CD14-positive monocyte (primary cell): Measurements from ENCODE around the gene JMJD7. TPM values are rescaled to one million over a fixed set of nuclear protein-coding genes. Genes with fewer than 3 reads are reported as not detected.
A peak's percentile ranks its signal among the peaks of the same experiment; 100 is the strongest.

Experiments
- DNase-seq, 3 donors: peaks; one replicate each; pipeline ENCODE4 v3.0.0-alpha.2; 2011 to 2022
- H2AFZ ChIP-seq: 2 replicates; pipeline ENCODE4 v1.6.0; 2012; ENCODE audit warnings: mild to moderate bottlenecking, low read depth, low read length, inconsistent platforms; ENCODE audit not compliant: insufficient read depth, poor library complexity, severe bottlenecking
- H3K27ac ChIP-seq, 2 donors: 1 replicate in 1 of 2; 2 replicates in 1 of 2; pipeline ENCODE4 v1.5.1; 2012 to 2013; ENCODE audit warnings: low read length in 2 of 2, control low read depth in 1 of 2, inconsistent platforms in 1 of 2, low read depth in 1 of 2, mild to moderate bottlenecking in 1 of 2
- H3K27me3 ChIP-seq, 2 donors: one replicate each; pipeline versions ENCODE4 v1.6.0 to v1.6.1; 2011 to 2013; ENCODE audit warnings: low read length in 2 of 2; ENCODE audit not compliant: control insufficient read depth in 2 of 2, insufficient read depth in 2 of 2
- H3K36me3 ChIP-seq, 2 donors: replicated peaks in 1 of 2; 1 replicate in 1 of 2; 2 replicates in 1 of 2; pipeline versions ENCODE4 v1.5.1 to v1.6.1; 2012 to 2013; ENCODE audit warnings: low read length in 2 of 2, control low read depth in 1 of 2, inconsistent platforms in 1 of 2, mild to moderate bottlenecking in 1 of 2; ENCODE audit not compliant: insufficient read depth in 2 of 2, control insufficient read depth in 1 of 2
- H3K4me1 ChIP-seq, 2 donors: 1 replicate in 1 of 2; 2 replicates in 1 of 2; pipeline versions ENCODE4 v1.5.1 to v1.6.1; 2012 to 2013; ENCODE audit warnings: low read length in 2 of 2, control low read depth in 1 of 2, inconsistent platforms in 1 of 2, mild to moderate bottlenecking in 1 of 2, moderate library complexity in 1 of 2; ENCODE audit not compliant: insufficient read depth in 2 of 2, control insufficient read depth in 1 of 2
- H3K4me2 ChIP-seq: replicated peaks from 2 replicates; pipeline ENCODE3; 2012; ENCODE audit warnings: low read length, moderate library complexity, mild to moderate bottlenecking; ENCODE audit not compliant: poor library complexity, severe bottlenecking; ENCODE audit errors: extremely low read depth
- H3K4me3 ChIP-seq, 3 experiments: fragments of 200-600 bp in 1 of 3; sonication (generic) in 1 of 3; replicated peaks in 1 of 3; 1 replicate in 2 of 3; 2 replicates in 1 of 3; pipeline ENCODE4 v1.5.1; 2011 to 2013; ENCODE audit warnings: low read length in 3 of 3, mild to moderate bottlenecking in 3 of 3, control low read depth in 2 of 3, low read depth in 2 of 3, inconsistent platforms in 1 of 3, moderate library complexity in 1 of 3
- H3K79me2 ChIP-seq: 2 replicates; pipeline ENCODE4 v1.6.0; 2012; ENCODE audit warnings: mild to moderate bottlenecking, control low read depth, inconsistent platforms, low read length, moderate library complexity; ENCODE audit not compliant: insufficient read depth
- H3K9ac ChIP-seq: 2 replicates; pipeline ENCODE4 v1.6.0; 2017; ENCODE audit warnings: low read length, mild to moderate bottlenecking; ENCODE audit not compliant: insufficient read depth, poor library complexity, severe bottlenecking
- H3K9me3 ChIP-seq, 2 donors: replicated peaks in 1 of 2; 1 replicate in 1 of 2; 2 replicates in 1 of 2; pipeline versions ENCODE4 v1.5.1 to v1.6.1; 2012 to 2013; ENCODE audit warnings: low read length in 2 of 2, control low read depth in 1 of 2; ENCODE audit not compliant: control insufficient read depth in 1 of 2, insufficient read depth in 1 of 2
- H4K20me1 ChIP-seq: 2 replicates; pipeline ENCODE4 v1.6.0; 2012; ENCODE audit warnings: mild to moderate bottlenecking, low read length, control low read depth, moderate library complexity; ENCODE audit not compliant: insufficient read depth
- H3K27ac Mint-ChIP-seq, 7 donors: one replicate each; pipeline ENCODE4 v1.8.0; 2020; ENCODE audit warnings: mild to moderate bottlenecking in 7 of 7, mixed read lengths in 7 of 7, moderate library complexity in 6 of 7, inconsistent platforms in 2 of 7
- H3K27me3 Mint-ChIP-seq, 3 donors: one replicate each; pipeline ENCODE4 v1.8.0; 2021 to 2022; ENCODE audit warnings: low read depth in 3 of 3, mild to moderate bottlenecking in 3 of 3, mixed read lengths in 3 of 3, moderate library complexity in 3 of 3, inconsistent platforms in 1 of 3
- H3K36me3 Mint-ChIP-seq, 2 donors: one replicate each; pipeline ENCODE4 v1.8.0; 2020; ENCODE audit warnings: mixed read lengths in 2 of 2, inconsistent platforms in 1 of 2, mild to moderate bottlenecking in 1 of 2
- H3K4me1 Mint-ChIP-seq: one replicate; pipeline ENCODE4 v1.8.0; 2020; ENCODE audit warnings: mild to moderate bottlenecking, mixed read lengths
- H3K4me3 Mint-ChIP-seq, 2 donors: one replicate each; pipeline ENCODE4 v1.8.0; 2020; ENCODE audit warnings: mild to moderate bottlenecking in 2 of 2, mixed read lengths in 2 of 2, moderate library complexity in 1 of 2
- H3K9me3 Mint-ChIP-seq, 7 donors: one replicate each; pipeline ENCODE4 v1.8.0; 2020 to 2022; ENCODE audit warnings: mixed read lengths in 7 of 7, mild to moderate bottlenecking in 6 of 7, moderate library complexity in 6 of 7, inconsistent platforms in 2 of 7
- WGBS: methylation state at CpG from one replicate; pipeline ENCODE4 v1.1.5; 2013; ENCODE audit warnings: missing lambda C conversion rate; ENCODE audit not compliant: insufficient coverage; 5-methylcytosine and 5-hydroxymethylcytosine counted together
- intact Hi-C, 2 donors: fragments of 100-400 bp; cut with micrococcal nuclease; formaldehyde crosslinking; loops; one replicate each; pipeline versions ENCODE4 v1.15.0 to v1.15.1; 2023
- polyA plus RNA-seq, 3 donors: library from polyadenylated mRNA; depleted of rRNA in 1 of 3; unstranded in 2 of 3; stranded (reverse) in 1 of 3; fragments of 300-500 nt in 2 of 3; fragments of >200 nt in 1 of 3; fragmentation: Illumina TruSeq in 2 of 3; gene quantifications; 1 replicate in 2 of 3; 2 replicates in 1 of 3; pipeline ENCODE4 v1.2.3, GENCODE V29; 2012 to 2021
- TF ChIP-seq, protein P1 (sequence below): fragments of 200-600 bp; IDR thresholded peaks from one replicate; pipeline ENCODE4 v1.8.0; 2022; ENCODE audit warnings: antibody characterized with exemption, mild to moderate bottlenecking

JMJD7 gene
- polyA plus RNA-seq, 3 donors: 11.3 to 18.8 (median 15.2) TPM

DNA sequence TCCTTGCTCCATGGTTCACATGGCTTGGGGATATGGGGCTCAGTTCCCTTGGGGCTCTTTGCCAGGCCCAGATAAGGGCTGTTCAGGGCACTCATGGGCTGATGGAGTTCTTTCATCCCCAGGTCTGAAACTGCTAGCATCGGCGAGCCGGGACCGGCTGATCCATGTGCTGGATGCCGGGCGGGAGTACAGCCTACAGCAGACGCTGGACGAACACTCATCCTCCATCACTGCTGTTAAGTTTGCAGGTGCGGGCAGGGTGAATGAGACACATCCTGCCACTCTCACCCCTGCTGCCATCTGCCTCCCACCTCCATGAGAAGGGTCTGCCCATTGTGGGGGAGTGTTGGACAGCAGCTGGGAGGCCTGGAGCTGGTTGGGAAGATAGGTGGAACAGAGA lies 11.1 kb upstream of the JMJD7 start:
- no peaks in the 10 kb centered on the region for H3K9me3 ChIP-seq
- no peak overlapping the region for H3K4me2 ChIP-seq
- H3K9ac ChIP-seq: no peak overlapping the region
- TF ChIP-seq, protein P1, sequence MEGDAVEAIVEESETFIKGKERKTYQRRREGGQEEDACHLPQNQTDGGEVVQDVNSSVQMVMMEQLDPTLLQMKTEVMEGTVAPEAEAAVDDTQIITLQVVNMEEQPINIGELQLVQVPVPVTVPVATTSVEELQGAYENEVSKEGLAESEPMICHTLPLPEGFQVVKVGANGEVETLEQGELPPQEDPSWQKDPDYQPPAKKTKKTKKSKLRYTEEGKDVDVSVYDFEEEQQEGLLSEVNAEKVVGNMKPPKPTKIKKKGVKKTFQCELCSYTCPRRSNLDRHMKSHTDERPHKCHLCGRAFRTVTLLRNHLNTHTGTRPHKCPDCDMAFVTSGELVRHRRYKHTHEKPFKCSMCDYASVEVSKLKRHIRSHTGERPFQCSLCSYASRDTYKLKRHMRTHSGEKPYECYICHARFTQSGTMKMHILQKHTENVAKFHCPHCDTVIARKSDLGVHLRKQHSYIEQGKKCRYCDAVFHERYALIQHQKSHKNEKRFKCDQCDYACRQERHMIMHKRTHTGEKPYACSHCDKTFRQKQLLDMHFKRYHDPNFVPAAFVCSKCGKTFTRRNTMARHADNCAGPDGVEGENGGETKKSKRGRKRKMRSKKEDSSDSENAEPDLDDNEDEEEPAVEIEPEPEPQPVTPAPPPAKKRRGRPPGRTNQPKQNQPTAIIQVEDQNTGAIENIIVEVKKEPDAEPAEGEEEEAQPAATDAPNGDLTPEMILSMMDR: no peak
- H3K4me3 ChIP-seq: no peak overlapping the region
- Mint-ChIP-seq H3K27ac (no peak overlapping the region), H3K9me3 (peaks cover 0 to 1% (median 0%) of the 10 kb centered on the region in 7 donors), H3K4me1 (no peaks in the 10 kb centered on the region), H3K36me3 (peaks cover 88 to 95% of the 10 kb centered on the region in 2 donors), H3K27me3 (peaks cover 0 to 1% (median 0%) of the 10 kb centered on the region in 3 donors), H3K4me3 (no peak overlapping the region)
- DNase-seq: no peak
- H3K27ac ChIP-seq: no peak overlapping the region
- 100% methylated on average over 3 of the region's 9 CpGs for WGBS
- H3K4me1 ChIP-seq: no peaks in the 10 kb centered on the region
- intact Hi-C loops: loop anchor here in 1 of 2 donors (10.0 kb wide), 1 partner anchor 122 kb away; no protein-coding TSS in a partner anchor
- H2AFZ ChIP-seq: no peak overlapping the region
- peaks cover 56 to 98% of the 10 kb centered on the region in 2 donors for H3K36me3 ChIP-seq
- no peaks in the 10 kb centered on the region for H3K79me2 ChIP-seq
- no peaks in the 10 kb centered on the region for H4K20me1 ChIP-seq
- no peaks in the 10 kb centered on the region for H3K27me3 ChIP-seq

GRCh38 chr15:41817327-41817726 lies 10.6 kb upstream of the JMJD7 start:
- Mint-ChIP-seq H3K27ac (peak overlapping the region in 1 of 7 donors; percentile 27), H3K9me3 (peaks cover 0 to 1% (median 0%) of the 10 kb centered on the region in 7 donors), H3K36me3 (peaks cover 85 to 95% of the 10 kb centered on the region in 2 donors), H3K4me1 (no peaks in the 10 kb centered on the region), H3K27me3 (peaks cover 0 to 1% (median 0%) of the 10 kb centered on the region in 3 donors), H3K4me3 (no peak overlapping the region)
- intact Hi-C loops: loop anchor here in 1 of 2 donors (10.0 kb wide), 1 partner anchor 123 kb away; no protein-coding TSS in a partner anchor
- Histone ChIP-seq H3K9me3 (no peaks in the 10 kb centered on the region), H3K4me1 (no peaks in the 10 kb centered on the region), H3K4me3 (no peak overlapping the region), H4K20me1 (no peaks in the 10 kb centered on the region), H3K27ac (no peak overlapping the region), H3K4me2 (no peak overlapping the region), H3K9ac (no peak overlapping the region), H2AFZ (no peak overlapping the region), H3K79me2 (no peaks in the 10 kb centered on the region), H3K27me3 (no peaks in the 10 kb centered on the region), H3K36me3 (peaks cover 59 to 100% of the 10 kb centered on the region in 2 donors)
- 97% methylated on average over 11 of the region's 14 CpGs for WGBS
- DNase-seq: no peak
- TF ChIP-seq, protein P1: no peak
